Stimulated activated CD8-positive, alpha-beta memory T cell treated with anti-CD3 and anti-CD28 coated beads, Interleukin-15, amount 100 ng/mL, for 24 hours (primary cell): ENCODE results near the gene ZMYND8.
"Not testable (repeated sequence)": the region's sequence is repeated elsewhere in the genome, so short reads cannot be mapped to it uniquely, and the experiment has no call there.

ENCODE experiments used
- DNase-seq: peaks from one replicate; pipeline ENCODE4 v3.0.0-alpha.2; 2020; ENCODE audit warnings: low read depth

Gene ZMYND8

GRCh38 chr20:47246061-47246777 is 110.3 kb downstream of the ZMYND8 start:
- no peak for DNase-seq

DNA sequence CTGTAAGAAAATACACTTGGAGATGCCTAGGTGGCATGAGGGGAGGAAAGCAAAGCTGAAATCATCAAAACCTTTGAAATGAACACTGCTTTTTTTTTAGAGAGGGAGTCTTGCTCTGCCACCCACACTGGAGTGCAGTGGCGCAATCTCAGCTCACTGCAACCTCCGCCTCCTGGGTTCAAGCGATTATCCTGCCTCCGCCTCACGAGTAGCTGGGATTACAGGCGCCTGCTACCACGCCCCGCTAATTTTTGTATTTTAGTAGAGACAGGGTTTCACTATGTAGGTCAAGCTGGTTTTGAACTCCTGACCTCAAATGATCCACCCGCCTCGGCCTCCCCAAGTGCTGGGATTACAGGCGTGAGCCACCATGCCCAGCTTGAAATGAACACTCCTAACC is 111.3 kb downstream of the ZMYND8 start:
- DNase-seq: not testable (repeated sequence)

DNA sequence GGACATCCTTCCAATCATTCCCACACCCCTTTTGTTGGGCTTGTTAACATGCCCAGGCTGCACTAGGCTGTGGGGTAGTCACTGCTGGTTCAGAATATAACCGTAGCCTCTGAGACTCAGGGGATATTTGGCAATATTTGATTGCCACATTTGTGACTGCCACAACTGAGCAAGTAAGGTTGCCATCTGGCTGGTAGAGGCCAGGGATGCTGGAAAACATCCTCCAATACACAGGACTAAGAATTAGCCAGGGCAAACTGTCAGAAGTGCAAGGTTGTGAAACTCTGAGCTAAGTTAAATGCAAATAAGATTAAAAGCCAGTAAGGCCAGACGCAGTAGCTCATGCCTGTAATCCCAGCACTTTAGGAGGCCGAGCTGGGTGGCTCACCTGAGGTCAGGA is 112.0 kb downstream of the ZMYND8 start:
- DNase-seq: no peak

- DNase-seq: no peak
These were observed 112.8 kb downstream of the ZMYND8 start for GRCh38 chr20:47243532-47244305.

DNA sequence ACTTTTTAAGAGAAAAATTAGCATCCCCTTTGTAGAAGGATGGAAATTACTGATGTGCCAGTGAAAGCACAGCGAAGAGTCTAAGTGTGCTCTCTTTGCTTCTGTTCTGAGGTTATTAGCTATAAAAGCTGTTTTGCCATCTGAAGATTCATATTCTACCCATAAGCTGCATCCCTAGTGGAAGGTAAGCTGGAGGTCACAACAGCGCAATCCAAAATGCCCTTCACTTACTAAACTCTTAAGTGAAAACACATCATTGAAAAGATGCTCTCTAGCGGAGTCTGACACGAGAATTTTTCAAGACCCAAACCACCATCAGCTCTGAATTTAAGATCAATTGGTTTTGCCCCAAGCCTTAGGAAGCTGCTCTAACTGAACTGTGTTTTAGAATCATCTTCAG is 113.5 kb downstream of the ZMYND8 start:
- no peak for DNase-seq

DNA sequence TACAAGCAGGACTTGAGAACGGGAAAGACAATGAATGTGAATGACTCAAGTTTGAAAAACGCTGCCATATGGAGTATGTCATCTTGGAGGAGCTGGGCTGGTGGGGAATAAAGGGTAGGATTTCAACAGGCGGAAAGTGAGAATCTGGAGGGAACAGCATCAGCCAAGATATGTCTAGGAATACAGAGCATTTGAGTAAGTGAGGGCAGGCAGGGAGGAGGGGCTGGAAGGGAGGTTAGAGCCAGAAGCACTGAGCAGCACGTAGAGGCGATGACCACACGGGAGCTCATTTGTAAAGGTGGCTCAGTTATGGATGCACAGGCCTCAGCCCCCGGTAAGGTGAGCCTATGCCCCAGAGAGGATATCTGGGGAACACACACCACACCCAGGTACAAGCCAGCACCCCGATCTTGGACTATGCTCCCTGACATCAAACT is 115.1 kb downstream of the ZMYND8 start:
- DNase-seq: no peak

GRCh38 chr20:47240096-47240495 is 116.4 kb downstream of the ZMYND8 start:
- not testable (repeated sequence) for DNase-seq

DNA sequence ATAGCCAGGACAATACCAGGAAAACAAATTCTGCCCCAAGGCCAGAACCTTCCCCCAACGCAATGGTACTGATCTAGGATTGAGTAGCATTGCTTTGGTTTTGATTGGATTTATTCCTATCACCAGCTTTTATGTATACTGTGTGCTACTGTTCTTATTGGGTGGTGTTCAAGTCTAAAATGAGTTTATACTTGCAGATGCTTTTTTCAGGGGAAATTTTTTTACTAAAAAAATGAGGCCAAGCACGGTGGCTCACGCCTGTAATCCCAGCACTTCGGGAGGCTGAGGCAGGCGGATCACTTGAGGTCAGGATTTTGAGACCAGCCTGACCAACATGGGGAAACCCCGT is 116.8 kb downstream of the ZMYND8 start:
- DNase-seq: no peak

- DNase-seq: no peak
These were observed 117.5 kb downstream of the ZMYND8 start for GRCh38 chr20:47238780-47239718.

- DNase-seq: no peak
These were observed 118.8 kb downstream of the ZMYND8 start for GRCh38 chr20:47237715-47238114.

DNA sequence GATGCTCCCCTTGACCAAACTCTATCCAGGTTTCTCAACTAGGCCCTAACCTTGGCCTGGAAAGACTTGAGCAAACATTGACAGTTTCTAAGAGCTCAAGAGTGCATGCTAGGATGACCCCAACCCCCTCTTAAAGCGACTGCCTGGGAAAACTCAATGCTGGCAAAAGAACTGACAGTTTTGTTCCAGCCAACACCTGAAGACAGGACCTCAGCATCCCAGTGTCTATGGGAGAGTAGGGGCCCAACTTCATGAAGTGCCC is 119.9 kb downstream of the ZMYND8 start:
- DNase-seq: no peak

DNA sequence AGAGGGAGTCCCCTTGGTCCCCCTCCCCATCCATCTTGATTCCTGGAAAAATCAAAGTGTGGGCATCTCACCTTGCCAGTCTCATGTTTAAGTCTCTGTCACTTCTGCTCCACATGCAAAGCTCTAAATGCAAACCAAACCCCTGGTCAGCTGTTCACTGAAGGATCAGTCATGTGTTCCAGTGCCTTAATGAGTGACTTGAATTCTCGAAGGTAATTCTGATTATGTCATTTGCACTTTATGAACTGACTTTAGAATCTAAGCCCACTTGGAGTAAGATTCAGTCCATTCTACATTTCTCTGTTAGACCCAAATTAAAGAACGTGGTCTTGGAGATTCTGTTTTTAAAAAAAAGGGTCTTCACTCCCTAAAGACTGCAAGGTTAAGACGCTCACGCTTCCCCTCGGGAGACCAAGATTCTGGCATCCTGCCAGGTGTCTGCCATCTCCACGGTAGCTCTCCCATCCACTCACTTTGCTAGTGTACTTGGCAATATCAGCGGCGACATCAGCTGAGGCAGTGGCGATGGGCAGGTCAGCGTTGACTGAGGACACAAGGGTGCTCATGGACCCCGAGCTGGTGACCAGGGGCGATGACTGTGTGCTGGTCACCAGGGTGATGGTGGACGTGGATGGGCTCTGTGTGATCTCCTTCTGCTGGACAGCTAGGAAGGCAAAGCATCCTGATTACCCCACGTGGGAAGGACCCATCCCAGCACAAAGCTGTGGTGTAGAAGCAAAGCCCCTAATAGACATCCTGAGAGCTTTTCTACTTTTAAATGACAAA is 120.5 kb downstream of the ZMYND8 start:
- no peak for DNase-seq

GRCh38 chr20:47235111-47235510 is 121.4 kb downstream of the ZMYND8 start:
- no peak for DNase-seq

DNA sequence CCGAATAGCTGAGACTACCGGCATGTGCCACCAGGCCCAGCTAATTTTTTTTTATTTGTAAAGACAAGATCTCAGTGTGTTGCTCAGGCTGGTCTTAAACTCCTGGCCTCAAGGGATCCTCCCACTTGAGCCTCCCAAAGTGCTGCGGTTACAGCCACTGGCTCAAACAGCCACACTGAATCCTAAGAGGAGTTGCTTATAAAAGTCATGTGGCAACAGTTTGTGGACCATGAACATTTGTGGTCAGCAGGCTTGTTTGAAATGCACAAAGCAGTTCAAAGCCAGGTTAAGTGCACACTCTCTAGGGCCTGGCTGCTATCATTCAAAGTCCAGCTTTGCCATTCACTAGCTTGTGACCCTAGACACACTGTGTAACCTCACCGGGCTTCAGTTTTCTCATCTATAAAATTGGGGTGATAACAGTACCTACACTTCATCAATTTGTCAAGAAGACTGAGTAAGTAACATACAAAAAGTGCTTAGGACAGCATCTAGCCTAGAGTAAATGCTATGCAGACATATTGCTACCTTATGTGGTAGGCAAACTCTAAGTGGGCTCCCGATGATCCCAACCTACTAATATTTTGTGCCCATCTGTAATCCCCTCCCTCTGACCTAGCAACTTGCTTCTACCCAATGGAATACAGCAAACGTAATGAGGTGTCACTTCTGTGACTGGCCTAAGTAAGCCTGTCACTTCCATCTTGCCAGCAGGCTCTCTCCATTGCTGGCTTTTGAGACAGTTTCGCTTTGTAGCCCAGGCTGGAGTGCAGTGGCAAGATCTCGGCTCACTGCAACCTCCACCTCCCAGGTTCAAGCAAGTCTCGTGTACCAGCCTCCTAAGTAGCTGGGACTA is 122.9 kb downstream of the ZMYND8 start:
- DNase-seq: no peak

DNA sequence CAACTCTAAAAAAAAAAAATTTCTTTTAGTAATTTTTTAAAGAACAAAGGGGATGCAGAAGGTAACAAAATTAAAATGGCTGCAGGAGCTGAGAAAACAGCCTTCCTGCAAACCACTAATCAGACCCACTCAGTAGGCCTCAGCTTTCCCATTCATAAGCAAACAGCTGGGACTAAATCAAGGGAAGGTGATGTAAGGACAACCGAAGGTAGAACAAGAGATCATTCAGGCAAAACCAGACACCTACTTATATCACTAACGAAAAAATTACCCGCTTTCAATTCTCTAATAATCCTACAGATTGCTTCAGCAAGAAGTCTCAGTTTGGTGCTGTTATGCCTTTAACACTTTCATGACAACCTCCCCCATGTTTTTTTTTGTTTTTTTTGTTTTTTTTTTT is 124.0 kb downstream of the ZMYND8 start:
- DNase-seq: no peak

DNA sequence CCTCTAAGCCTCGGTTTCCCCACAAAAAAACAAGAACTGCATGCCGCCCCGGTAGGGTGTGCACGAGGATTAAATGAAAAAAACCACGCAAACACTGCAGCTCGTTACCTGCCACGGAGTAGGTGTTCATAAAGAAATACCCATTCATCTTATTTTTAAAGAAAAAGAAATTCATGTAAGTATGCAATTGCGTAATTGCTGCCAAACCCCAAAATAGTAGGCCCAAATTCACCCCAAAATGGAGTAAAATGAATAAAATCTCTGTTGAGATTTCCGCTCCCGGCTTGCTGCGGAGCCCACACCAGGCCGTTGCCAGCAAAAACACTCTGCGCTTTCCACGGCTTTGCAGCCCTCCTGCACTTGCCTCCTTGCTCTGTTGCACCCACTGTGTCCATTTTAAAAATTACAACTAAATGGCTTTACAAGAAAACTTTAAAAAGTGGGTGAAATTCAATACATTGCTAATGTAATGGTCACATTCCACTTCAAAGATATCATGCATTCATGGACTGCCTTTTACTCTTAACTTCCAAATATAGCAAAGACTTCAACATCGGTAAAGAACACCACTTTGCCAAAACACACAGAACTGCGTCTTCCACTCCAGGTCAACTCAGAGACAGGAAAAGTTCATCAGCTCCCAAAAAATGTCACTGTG is 125.0 kb downstream of the ZMYND8 start:
- DNase-seq: no peak

GRCh38 chr20:47230811-47231256 is 125.7 kb downstream of the ZMYND8 start:
- no peak for DNase-seq

GRCh38 chr20:47228654-47229053 is 127.8 kb downstream of the ZMYND8 start:
- DNase-seq: no peak

DNA sequence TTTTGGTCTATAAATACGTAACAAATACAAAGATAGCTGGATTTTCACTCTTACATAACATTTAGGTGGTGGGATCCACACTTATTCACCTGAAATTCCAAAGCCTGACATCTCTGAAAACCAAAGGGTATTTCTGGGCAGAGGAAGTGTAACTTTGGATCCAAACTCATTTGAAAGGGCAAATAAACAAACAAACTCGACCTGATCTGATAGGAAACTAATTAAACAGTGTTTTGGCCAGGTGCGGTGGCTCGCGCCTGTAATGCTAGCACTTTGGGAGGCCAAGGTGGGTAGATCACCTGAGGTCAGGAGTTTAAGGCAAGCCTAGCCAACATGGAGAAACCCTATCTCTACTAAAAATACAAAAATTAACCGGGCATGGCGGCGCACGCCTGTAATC is 128.9 kb downstream of the ZMYND8 start:
- DNase-seq: no peak

- no peak for DNase-seq
These were observed 129.4 kb downstream of the ZMYND8 start for GRCh38 chr20:47227119-47227518.
